ENCODE results near the gene UQCR11.

DNA sequence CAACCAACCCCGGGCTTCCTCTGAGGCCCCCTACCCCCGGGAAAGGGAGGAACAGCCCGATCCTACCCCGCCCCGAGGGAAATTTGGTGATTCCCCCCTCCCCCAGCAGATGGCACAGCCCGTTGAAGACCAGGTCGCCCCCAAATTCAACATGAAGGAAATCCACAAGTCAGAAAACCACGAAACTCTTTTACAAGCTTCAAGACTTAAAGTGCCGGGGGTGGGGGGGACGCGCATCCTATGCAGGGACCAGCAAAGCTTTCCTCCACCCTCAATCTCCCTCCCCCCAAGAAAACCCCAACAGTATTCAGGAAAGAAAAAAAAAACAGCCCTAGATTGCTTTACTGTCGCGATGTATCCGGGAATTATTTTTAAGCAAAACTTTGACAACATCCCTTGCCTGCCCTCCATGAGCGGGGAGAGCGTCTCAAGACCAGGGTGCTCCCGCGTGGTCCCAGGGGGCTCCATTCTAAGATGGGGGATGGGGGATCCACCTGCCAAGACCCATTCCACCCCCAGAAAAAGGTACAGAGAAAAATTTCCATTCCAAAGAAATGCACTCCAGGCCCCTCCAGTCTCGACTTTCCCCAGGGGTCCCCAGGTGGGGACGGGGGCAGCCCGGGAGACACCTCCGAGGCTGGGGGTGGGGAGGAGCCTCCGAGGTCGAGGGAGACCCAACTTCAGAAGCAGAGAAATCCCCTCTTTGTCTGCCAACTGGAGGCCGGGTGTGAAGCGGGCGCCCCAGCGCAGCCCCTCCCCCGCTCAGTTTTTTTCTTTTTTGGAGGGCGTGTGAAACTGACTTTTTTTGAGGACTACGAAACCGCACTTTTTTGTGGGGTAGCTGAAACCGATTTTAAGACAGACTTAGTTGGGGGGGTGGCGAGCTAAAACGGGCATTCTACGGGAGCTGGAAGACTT is 45.6 kb upstream of the UQCR11 start:
- TF ChIP-seq, protein P1, sequence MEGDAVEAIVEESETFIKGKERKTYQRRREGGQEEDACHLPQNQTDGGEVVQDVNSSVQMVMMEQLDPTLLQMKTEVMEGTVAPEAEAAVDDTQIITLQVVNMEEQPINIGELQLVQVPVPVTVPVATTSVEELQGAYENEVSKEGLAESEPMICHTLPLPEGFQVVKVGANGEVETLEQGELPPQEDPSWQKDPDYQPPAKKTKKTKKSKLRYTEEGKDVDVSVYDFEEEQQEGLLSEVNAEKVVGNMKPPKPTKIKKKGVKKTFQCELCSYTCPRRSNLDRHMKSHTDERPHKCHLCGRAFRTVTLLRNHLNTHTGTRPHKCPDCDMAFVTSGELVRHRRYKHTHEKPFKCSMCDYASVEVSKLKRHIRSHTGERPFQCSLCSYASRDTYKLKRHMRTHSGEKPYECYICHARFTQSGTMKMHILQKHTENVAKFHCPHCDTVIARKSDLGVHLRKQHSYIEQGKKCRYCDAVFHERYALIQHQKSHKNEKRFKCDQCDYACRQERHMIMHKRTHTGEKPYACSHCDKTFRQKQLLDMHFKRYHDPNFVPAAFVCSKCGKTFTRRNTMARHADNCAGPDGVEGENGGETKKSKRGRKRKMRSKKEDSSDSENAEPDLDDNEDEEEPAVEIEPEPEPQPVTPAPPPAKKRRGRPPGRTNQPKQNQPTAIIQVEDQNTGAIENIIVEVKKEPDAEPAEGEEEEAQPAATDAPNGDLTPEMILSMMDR (IDR thresholded peaks at IDR 0.05): no peak
- no peak for TF ChIP-seq POLR2A (IDR thresholded peaks at IDR 0.05)

Data from testis (tissue), 2 donors.